ENCODE results near the gene A2ML1. TPM values are rescaled to one million over a fixed set of nuclear protein-coding genes. Genes with fewer than 3 reads are reported as not detected.

A2ML1 gene
- total and polyA plus RNA-seq, 2 donors (not counting 3 experiments of a cell fraction or from before 2014, with no cell fraction given): not detected

DNA sequence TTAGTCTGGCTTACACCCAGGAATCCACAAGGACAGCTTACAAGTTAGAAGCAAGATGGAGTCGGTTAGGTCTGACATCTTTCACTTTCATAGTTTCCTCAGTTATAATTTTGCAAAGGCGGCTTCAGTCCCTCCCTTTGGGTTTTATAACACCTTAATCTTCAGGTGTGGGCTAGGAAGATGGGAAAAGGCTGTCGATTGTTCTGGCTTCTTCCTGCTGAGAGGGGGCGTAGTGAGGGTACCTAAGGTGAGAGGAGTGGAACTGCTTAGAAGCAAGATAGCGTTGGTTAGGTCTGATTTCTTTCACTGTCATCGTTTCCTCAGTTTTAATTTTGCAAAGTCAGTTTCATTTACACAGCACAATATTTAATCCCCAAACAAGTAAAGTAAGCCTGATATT is 10.1 kb downstream of the A2ML1 start:
- H3K9ac ChIP-seq (replicated peaks; ENCODE audit: extremely low read depth, insufficient read depth, low read length): no peak overlapping the region
- no peak overlapping the region for H3K27ac ChIP-seq (ENCODE audit: insufficient read depth, low read depth, low read length)
- no peaks in the 10 kb centered on the region for H3K9me3 ChIP-seq (replicated peaks; ENCODE audit: control insufficient read depth, insufficient read depth, low read length)
- no peak overlapping the region for H2AFZ ChIP-seq (ENCODE audit: low read depth, low read length)
- no peak overlapping the region for H3K4me3 ChIP-seq (replicated peaks in 1 of 3; ENCODE audit: insufficient read depth in 1 of 3, low read depth in 1 of 3, low read length in 3 of 3)
- DNase-seq (ENCODE audit: low read depth, low spot score): no peak
- H4K20me1 ChIP-seq (replicated peaks; ENCODE audit: control insufficient read depth, extremely low read depth, insufficient read depth, low read length): no peaks in the 10 kb centered on the region
- no TSS peak for BruUV-seq (replicated peaks)
- ChIA-PET CTCF (no interaction called here), POLR2A (no interaction called here)
- dilution Hi-C loops (cut with MboI; ENCODE audit: extremely low pct_ligation_motif_present, low sequenced_read_pairs) (no loop called here), intact Hi-C loops (cut with micrococcal nuclease) (no loop called here)
- no peaks in the 10 kb centered on the region for H3K27me3 ChIP-seq (ENCODE audit: control insufficient read depth in 2 of 2, insufficient read depth in 2 of 2, low read length in 2 of 2)
- H3K36me3 ChIP-seq (ENCODE audit: control insufficient read depth in 2 of 2, extremely low read depth in 1 of 2, insufficient read depth in 2 of 2, low read length in 2 of 2): no peaks in the 10 kb centered on the region
- H3K4me2 ChIP-seq (ENCODE audit: insufficient read depth, low read length): no peak overlapping the region
- no peaks in the 10 kb centered on the region for H3K9me1 ChIP-seq (replicated peaks; ENCODE audit: control insufficient read depth, extremely low read depth, insufficient read depth, low read length)
- H3K79me2 ChIP-seq (ENCODE audit: control insufficient read depth, insufficient read depth, low read length): no peaks in the 10 kb centered on the region
- no peak for TF ChIP-seq FOS (IDR thresholded peaks at IDR 0.05; ENCODE audit: borderline replicate concordance, insufficient read depth, low read length)
- no peak for TF ChIP-seq EZH2 (IDR thresholded peaks at IDR 0.05; ENCODE audit: borderline replicate concordance, low read depth, low read length, severe bottlenecking)
- no peak for TF ChIP-seq GATA2 (IDR thresholded peaks at IDR 0.05; ENCODE audit: insufficient read depth, insufficient read length, low read depth, low read length)
- TF ChIP-seq, protein P1, sequence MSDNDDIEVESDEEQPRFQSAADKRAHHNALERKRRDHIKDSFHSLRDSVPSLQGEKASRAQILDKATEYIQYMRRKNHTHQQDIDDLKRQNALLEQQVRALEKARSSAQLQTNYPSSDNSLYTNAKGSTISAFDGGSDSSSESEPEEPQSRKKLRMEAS (IDR thresholded peaks at IDR 0.05; ENCODE audit: insufficient read depth, insufficient read length): no peak
- no peak for TF ChIP-seq MYC (IDR thresholded peaks at IDR 0.05; ENCODE audit: low read depth, low read length)
- TF ChIP-seq POLR2A (IDR thresholded peaks at IDR 0.05; ENCODE audit: low read depth, low read length): no peak
- no peak for TF ChIP-seq POLR2AphosphoS5 (IDR thresholded peaks at IDR 0.05; ENCODE audit: insufficient read depth, low read depth, low read length)
- no peak for TF ChIP-seq JUN (IDR thresholded peaks at IDR 0.05; ENCODE audit: borderline replicate concordance, insufficient read depth, insufficient read length, low read depth)
- TF ChIP-seq, protein P2, sequence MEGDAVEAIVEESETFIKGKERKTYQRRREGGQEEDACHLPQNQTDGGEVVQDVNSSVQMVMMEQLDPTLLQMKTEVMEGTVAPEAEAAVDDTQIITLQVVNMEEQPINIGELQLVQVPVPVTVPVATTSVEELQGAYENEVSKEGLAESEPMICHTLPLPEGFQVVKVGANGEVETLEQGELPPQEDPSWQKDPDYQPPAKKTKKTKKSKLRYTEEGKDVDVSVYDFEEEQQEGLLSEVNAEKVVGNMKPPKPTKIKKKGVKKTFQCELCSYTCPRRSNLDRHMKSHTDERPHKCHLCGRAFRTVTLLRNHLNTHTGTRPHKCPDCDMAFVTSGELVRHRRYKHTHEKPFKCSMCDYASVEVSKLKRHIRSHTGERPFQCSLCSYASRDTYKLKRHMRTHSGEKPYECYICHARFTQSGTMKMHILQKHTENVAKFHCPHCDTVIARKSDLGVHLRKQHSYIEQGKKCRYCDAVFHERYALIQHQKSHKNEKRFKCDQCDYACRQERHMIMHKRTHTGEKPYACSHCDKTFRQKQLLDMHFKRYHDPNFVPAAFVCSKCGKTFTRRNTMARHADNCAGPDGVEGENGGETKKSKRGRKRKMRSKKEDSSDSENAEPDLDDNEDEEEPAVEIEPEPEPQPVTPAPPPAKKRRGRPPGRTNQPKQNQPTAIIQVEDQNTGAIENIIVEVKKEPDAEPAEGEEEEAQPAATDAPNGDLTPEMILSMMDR (IDR thresholded peaks at IDR 0.05; ENCODE audit: extremely low read depth in 1 of 2, insufficient read depth in 1 of 2, low read depth in 1 of 2, low read length in 2 of 2): no peak
- FAIRE-seq: no peak
- H3K4me1 ChIP-seq (ENCODE audit: control insufficient read depth, extremely low read depth, insufficient read depth, low read length): no peaks in the 10 kb centered on the region

Data from endothelial cell of umbilical vein (primary cell).